HEK293 (cell line): ENCODE data around the gene NPHP1.

ENCODE experiments used
- CTCF ChIA-PET: fragments of 350-600 bp; formaldehyde crosslinking; extraction: SDS; loops from one replicate; lab custom pipeline; 2021; ENCODE audit warnings: antibody characterized with exemption; lab: Yijun Ruan, JAX
- POLR2A ChIA-PET: fragments of 300-600 bp; formaldehyde crosslinking; extraction: SDS; loops from one replicate; lab custom pipeline; 2020; ENCODE audit warnings: antibody characterized with exemption, inconsistent platforms; lab: Yijun Ruan, JAX
- H3K27ac ChIP-seq: fragments of 200-500 bp; sonication (Bioruptor generic); 2 replicates; pipeline ENCODE4 v1.5.1; 2014; ENCODE audit warnings: low read depth, low read length, control low read depth, inconsistent platforms; ENCODE audit errors: extremely low read depth
- H3K36me3 ChIP-seq, 2 experiments: fragments of 200-500 bp in 1 of 2; sonication (Bioruptor generic) in 1 of 2; 1 replicate in 1 of 2; 2 replicates in 1 of 2; pipeline ENCODE4 v1.5.1; 2014 to 2017; ENCODE audit warnings: inconsistent platforms in 2 of 2, low read length in 2 of 2; ENCODE audit not compliant: control insufficient read depth in 2 of 2, insufficient read depth in 1 of 2
- H3K4me1 ChIP-seq: fragments of 200-500 bp; sonication (Bioruptor generic); 2 replicates; pipeline ENCODE4 v1.5.1; 2014; ENCODE audit warnings: mild to moderate bottlenecking, low read length, inconsistent platforms; ENCODE audit not compliant: control insufficient read depth, insufficient read depth
- H3K4me3 ChIP-seq: 2 replicates; pipeline ENCODE4 v1.5.1; 2011; ENCODE audit warnings: low read depth, mild to moderate bottlenecking, control low read depth, low read length, moderate library complexity
- H3K9me3 ChIP-seq: fragments of 200-500 bp; sonication (Bioruptor generic); 2 replicates; pipeline ENCODE4 v1.5.1; 2014; ENCODE audit warnings: low read depth, low read length, inconsistent platforms; ENCODE audit not compliant: control insufficient read depth, insufficient read depth
- BCL11A ChIP-seq: fragments of 450-650 bp; formaldehyde crosslinking; IDR thresholded peaks from 2 replicates; pipeline ENCODE4 v1.5.1; 2016; ENCODE audit warnings: low read depth, missing biosample characterization, missing genetic modification characterization
- HOXA7 ChIP-seq: sonication (generic); formaldehyde crosslinking; IDR thresholded peaks from 2 replicates; pipeline ENCODE4 v1.8.1; 2022; ENCODE audit warnings: missing genetic modification reagents, borderline replicate concordance
- KLF1 ChIP-seq: fragments of 450-650 bp; formaldehyde crosslinking; IDR thresholded peaks from 2 replicates; pipeline ENCODE4 v1.5.1; 2016; ENCODE audit warnings: missing biosample characterization, missing genetic modification characterization
- KLF8 ChIP-seq: fragments of 450-650 bp; formaldehyde crosslinking; IDR thresholded peaks from 2 replicates; pipeline ENCODE4 v1.5.1; 2016; ENCODE audit warnings: missing biosample characterization, missing genetic modification characterization
- ZNF133 ChIP-seq: fragments of 450-650 bp; formaldehyde crosslinking; IDR thresholded peaks from 2 replicates; pipeline ENCODE4 v1.5.1; 2016; ENCODE audit warnings: missing biosample characterization, missing genetic modification characterization
- ZNF138 ChIP-seq: fragments of 450-650 bp; formaldehyde crosslinking; IDR thresholded peaks from 2 replicates; pipeline ENCODE4 v1.5.1; 2016; ENCODE audit warnings: missing biosample characterization, missing genetic modification characterization, borderline replicate concordance
- ZNF311 ChIP-seq: fragments of 450-650 bp; formaldehyde crosslinking; IDR thresholded peaks from 2 replicates; pipeline ENCODE4 v1.5.1; 2017; ENCODE audit warnings: missing biosample characterization, missing genetic modification characterization, borderline replicate concordance
- ZNF350 ChIP-seq: fragments of 450-650 bp; formaldehyde crosslinking; IDR thresholded peaks from 2 replicates; pipeline ENCODE4 v1.5.0; 2017; ENCODE audit warnings: missing biosample characterization, mild to moderate bottlenecking, missing genetic modification characterization
- ZNF501 ChIP-seq: fragments of 450-650 bp; formaldehyde crosslinking; IDR thresholded peaks from 2 replicates; pipeline ENCODE4 v1.5.1; 2016; ENCODE audit warnings: missing biosample characterization, missing genetic modification characterization
- ZNF621 ChIP-seq: fragments of 450-650 bp; formaldehyde crosslinking; IDR thresholded peaks from 2 replicates; pipeline ENCODE4 v1.5.1; 2017; ENCODE audit warnings: missing biosample characterization, missing genetic modification characterization
- ZNF629 ChIP-seq: fragments of 450-650 bp; formaldehyde crosslinking; IDR thresholded peaks from 2 replicates; pipeline ENCODE4 v1.5.1; 2017; ENCODE audit warnings: missing biosample characterization, missing genetic modification characterization
- ZNF830 ChIP-seq: fragments of 450-650 bp; IDR thresholded peaks from 2 replicates; pipeline ENCODE4 v1.5.0; 2018; ENCODE audit warnings: missing biosample characterization, missing genetic modification characterization, low read depth, mild to moderate bottlenecking, moderate library complexity
- TF ChIP-seq, protein P1 (sequence below): fragments of 450-650 bp; formaldehyde crosslinking; IDR thresholded peaks from 2 replicates; pipeline ENCODE4 v1.5.1; 2016; ENCODE audit warnings: missing biosample characterization, missing genetic modification characterization
- TF ChIP-seq, protein P2 (sequence below): fragments of 450-650 bp; formaldehyde crosslinking; IDR thresholded peaks from 2 replicates; pipeline ENCODE4 v1.5.1; 2016; ENCODE audit warnings: missing biosample characterization, missing genetic modification characterization
- TF ChIP-seq, protein P3 (sequence below): fragments of 450-650 bp; formaldehyde crosslinking; IDR thresholded peaks from 2 replicates; pipeline ENCODE4 v1.5.1; 2017; ENCODE audit warnings: missing biosample characterization, missing genetic modification characterization
- TF ChIP-seq, protein P4 (sequence below): fragments of 450-650 bp; formaldehyde crosslinking; IDR thresholded peaks from 2 replicates; pipeline ENCODE4 v1.5.1; 2016; ENCODE audit warnings: missing biosample characterization, missing genetic modification characterization
- TF ChIP-seq, protein P5 (sequence below): fragments of 450-650 bp; formaldehyde crosslinking; conservative IDR thresholded peaks from 2 replicates; pipeline ENCODE4 v1.5.1; 2016; ENCODE audit warnings: low read depth, missing biosample characterization, missing genetic modification characterization

NPHP1 gene

DNA sequence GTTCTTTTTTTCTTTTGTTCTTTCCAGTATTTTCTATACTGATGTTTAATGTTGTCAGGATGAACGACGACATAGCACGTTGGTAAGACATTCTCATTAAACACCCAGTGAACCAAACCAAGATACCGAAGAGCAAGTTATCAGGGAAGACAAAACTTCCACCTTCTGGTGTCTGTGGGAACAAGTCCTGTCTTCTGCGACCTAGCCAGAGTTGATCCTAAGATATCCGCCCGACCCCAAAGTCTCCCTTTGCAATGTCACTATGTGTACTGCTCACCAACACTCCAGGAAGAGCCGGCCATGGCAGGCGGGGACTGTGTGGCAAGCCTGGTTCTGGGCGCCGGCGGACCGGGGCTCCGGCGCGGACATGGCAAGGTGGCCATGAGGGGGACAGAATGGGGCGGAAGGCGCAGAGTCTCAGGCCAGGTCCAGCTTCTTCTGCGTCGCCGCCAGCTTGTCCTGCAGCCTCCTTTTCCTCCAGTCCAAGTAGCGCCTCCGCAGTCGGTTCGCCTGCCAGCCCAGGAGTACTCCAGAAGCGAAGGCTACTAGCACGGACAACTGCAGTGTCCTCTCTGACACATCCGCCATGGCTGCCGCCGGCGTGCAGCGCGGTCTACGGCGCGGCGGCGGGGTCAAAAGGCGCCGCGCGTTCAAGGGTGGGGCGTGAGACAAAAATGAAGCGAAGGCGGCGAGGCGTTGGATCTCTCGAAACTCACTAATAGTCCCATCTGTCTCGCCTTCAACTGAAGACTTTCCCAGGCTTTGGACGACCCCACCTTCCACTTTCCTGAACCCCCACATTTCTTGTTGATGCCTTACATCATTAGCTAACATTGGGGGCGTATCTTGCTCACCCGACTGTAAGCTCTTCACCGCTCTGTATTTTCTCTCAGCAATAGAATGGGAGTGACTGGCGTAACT, 7.4 kb upstream of the NPHP1 start, which contains the start of gene MTLN (continued):
- TF ChIP-seq, protein P1, sequence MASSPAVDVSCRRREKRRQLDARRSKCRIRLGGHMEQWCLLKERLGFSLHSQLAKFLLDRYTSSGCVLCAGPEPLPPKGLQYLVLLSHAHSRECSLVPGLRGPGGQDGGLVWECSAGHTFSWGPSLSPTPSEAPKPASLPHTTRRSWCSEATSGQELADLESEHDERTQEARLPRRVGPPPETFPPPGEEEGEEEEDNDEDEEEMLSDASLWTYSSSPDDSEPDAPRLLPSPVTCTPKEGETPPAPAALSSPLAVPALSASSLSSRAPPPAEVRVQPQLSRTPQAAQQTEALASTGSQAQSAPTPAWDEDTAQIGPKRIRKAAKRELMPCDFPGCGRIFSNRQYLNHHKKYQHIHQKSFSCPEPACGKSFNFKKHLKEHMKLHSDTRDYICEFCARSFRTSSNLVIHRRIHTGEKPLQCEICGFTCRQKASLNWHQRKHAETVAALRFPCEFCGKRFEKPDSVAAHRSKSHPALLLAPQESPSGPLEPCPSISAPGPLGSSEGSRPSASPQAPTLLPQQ (tag by site-specific recombination), result peak; percentile 53; the same call in 1 of the 2 replicates

DNA sequence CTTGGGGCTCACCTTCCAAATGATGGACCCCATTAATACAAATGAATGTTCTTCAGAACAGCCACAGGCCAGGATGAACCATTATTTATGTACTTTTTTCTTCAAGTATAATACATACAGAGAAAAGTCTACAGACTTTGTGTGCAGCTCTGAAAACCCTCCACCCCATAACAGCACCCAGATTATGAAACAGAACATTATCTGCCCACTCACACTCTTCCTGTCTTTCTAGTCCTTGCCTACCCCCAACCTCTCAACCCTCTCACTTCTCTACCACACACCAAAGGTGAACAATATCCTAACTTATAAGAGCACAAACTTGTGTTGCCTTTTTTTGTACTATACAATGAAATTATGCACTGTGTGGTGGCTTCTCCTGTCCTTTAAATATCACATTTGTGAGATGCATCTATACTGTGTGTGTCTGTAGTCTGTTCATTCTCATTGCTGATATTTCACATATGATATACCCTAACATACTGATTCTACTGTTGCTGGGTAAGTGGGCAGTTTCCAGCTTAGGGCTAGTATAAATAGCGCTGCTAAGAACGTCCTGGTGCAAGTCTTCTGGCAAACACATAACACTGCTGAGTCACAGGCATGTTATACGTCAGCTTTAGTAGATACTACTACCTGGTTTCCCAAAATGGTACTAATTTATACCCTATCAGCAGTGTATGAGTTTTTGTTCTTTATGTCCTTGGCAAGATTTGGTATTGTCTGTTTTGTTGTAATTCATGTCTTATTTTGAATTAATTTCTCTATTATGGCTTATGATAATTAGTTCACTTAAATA, 1.0 kb upstream of the NPHP1 start:
- ChIA-PET CTCF (no interaction called here), POLR2A (no interaction called here)
- Histone ChIP-seq H3K27ac (no peak overlapping the region), H3K4me3 (no peak overlapping the region), H3K4me1 (no peaks in the 10 kb centered on the region), H3K36me3 (peaks cover 0 to 18% of the 10 kb centered on the region in 2 experiments; a peak in 1 of 3 replicates), H3K9me3 (no peaks in the 10 kb centered on the region)
- TF ChIP-seq ZNF621 (tag by site-specific recombination), result no peak
- TF ChIP-seq, protein P2, sequence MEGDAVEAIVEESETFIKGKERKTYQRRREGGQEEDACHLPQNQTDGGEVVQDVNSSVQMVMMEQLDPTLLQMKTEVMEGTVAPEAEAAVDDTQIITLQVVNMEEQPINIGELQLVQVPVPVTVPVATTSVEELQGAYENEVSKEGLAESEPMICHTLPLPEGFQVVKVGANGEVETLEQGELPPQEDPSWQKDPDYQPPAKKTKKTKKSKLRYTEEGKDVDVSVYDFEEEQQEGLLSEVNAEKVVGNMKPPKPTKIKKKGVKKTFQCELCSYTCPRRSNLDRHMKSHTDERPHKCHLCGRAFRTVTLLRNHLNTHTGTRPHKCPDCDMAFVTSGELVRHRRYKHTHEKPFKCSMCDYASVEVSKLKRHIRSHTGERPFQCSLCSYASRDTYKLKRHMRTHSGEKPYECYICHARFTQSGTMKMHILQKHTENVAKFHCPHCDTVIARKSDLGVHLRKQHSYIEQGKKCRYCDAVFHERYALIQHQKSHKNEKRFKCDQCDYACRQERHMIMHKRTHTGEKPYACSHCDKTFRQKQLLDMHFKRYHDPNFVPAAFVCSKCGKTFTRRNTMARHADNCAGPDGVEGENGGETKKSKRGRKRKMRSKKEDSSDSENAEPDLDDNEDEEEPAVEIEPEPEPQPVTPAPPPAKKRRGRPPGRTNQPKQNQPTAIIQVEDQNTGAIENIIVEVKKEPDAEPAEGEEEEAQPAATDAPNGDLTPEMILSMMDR, result no peak
- no peak for TF ChIP-seq KLF1

DNA sequence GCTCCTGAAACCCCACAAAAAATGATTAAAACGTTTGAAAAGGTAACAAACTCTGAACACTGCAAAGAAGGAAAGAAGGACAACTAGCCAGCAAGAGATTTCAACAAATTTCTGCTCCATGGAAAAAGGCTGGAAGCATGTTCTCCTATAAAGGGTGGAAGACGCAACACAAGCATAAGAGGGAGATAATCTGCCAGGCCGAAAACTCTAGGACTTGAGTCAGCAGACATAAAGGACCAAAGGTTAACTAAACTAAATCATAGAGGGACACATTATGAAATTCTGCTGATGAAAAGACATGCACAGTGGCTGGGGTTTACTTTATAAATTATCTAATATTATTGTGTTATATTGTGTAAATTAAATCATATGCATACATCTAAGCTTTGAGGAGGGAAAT, 6.8 kb downstream of the NPHP1 start:
- H3K4me3 ChIP-seq, result no peak overlapping the region
- no peaks in the 10 kb centered on the region for H3K9me3 ChIP-seq
- H3K27ac ChIP-seq, result no peak overlapping the region
- POLR2A ChIA-PET, result no interaction called here
- H3K4me1 ChIP-seq, result no peaks in the 10 kb centered on the region
- TF ChIP-seq, protein P3, sequence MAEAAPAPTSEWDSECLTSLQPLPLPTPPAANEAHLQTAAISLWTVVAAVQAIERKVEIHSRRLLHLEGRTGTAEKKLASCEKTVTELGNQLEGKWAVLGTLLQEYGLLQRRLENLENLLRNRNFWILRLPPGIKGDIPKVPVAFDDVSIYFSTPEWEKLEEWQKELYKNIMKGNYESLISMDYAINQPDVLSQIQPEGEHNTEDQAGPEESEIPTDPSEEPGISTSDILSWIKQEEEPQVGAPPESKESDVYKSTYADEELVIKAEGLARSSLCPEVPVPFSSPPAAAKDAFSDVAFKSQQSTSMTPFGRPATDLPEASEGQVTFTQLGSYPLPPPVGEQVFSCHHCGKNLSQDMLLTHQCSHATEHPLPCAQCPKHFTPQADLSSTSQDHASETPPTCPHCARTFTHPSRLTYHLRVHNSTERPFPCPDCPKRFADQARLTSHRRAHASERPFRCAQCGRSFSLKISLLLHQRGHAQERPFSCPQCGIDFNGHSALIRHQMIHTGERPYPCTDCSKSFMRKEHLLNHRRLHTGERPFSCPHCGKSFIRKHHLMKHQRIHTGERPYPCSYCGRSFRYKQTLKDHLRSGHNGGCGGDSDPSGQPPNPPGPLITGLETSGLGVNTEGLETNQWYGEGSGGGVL (tag by site-specific recombination), result no peak
- TF ChIP-seq ZNF311 (tag by site-specific recombination) (no peak), ZNF133 (tag by site-specific recombination) (no peak)
- H3K36me3 ChIP-seq, result peaks cover 0 to 5% of the 10 kb centered on the region in 2 experiments; a peak in 2 of 3 replicates
- CTCF ChIA-PET, result no interaction called here

DNA sequence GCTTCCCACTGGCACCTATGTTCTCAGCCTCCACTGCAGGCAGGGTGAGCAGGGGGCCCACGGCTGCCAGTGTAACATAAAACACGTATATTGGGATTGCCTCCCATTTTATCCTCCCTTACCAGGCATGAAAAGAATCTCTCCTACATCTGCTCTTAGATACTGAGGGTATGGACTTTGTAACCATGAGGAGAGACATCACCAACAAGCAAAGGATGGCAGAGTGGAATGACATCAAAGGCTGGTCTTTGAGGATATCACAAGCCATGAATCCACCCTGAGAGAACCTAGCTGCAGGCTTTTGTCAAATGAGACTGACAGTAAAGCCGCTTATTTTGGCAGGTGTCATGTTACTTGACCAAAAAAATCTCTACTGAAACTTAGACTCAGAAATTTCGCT, 7.4 kb downstream of the NPHP1 start:
- H3K4me1 ChIP-seq, result no peaks in the 10 kb centered on the region
- H3K9me3 ChIP-seq, result no peaks in the 10 kb centered on the region
- peaks cover 0 to 5% of the 10 kb centered on the region in 2 experiments; a peak in 2 of 3 replicates for H3K36me3 ChIP-seq
- ChIA-PET CTCF (no interaction called here), POLR2A (no interaction called here)
- no peak overlapping the region for H3K4me3 ChIP-seq
- no peak overlapping the region for H3K27ac ChIP-seq
- TF ChIP-seq KLF8 (tag by site-specific recombination), result no peak
- no peak for TF ChIP-seq ZNF350 (tag by site-specific recombination)
- no peak for TF ChIP-seq ZNF830 (tag by site-specific recombination)
- TF ChIP-seq HOXA7, result no peak
- TF ChIP-seq, protein P4, sequence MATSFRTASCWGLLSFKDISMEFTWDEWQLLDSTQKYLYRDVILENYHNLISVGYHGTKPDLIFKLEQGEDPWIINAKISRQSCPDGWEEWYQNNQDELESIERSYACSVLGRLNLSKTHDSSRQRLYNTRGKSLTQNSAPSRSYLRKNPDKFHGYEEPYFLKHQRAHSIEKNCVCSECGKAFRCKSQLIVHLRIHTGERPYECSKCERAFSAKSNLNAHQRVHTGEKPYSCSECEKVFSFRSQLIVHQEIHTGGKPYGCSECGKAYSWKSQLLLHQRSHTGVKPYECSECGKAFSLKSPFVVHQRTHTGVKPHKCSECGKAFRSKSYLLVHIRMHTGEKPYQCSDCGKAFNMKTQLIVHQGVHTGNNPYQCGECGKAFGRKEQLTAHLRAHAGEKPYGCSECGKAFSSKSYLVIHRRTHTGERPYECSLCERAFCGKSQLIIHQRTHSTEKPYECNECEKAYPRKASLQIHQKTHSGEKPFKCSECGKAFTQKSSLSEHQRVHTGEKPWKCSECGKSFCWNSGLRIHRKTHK (tag by site-specific recombination), result no peak
- TF ChIP-seq, protein P5, sequence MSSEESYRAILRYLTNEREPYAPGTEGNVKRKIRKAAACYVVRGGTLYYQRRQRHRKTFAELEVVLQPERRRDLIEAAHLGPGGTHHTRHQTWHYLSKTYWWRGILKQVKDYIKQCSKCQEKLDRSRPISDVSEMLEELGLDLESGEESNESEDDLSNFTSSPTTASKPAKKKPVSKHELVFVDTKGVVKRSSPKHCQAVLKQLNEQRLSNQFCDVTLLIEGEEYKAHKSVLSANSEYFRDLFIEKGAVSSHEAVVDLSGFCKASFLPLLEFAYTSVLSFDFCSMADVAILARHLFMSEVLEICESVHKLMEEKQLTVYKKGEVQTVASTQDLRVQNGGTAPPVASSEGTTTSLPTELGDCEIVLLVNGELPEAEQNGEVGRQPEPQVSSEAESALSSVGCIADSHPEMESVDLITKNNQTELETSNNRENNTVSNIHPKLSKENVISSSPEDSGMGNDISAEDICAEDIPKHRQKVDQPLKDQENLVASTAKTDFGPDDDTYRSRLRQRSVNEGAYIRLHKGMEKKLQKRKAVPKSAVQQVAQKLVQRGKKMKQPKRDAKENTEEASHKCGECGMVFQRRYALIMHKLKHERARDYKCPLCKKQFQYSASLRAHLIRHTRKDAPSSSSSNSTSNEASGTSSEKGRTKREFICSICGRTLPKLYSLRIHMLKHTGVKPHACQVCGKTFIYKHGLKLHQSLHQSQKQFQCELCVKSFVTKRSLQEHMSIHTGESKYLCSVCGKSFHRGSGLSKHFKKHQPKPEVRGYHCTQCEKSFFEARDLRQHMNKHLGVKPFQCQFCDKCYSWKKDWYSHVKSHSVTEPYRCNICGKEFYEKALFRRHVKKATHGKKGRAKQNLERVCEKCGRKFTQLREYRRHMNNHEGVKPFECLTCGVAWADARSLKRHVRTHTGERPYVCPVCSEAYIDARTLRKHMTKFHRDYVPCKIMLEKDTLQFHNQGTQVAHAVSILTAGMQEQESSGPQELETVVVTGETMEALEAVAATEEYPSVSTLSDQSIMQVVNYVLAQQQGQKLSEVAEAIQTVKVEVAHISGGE, result no peak
- TF ChIP-seq ZNF629, result no peak
- TF ChIP-seq ZNF501, result no peak
- TF ChIP-seq BCL11A, result no peak
- TF ChIP-seq ZNF138 (tag by site-specific recombination), result no peak
